OCI-LY1 (cell line): ENCODE data around the gene BCAR3.
"Not testable (repeated sequence)": the region's sequence is repeated elsewhere in the genome, so short reads cannot be mapped to it uniquely, and the experiment has no call there.

Experiments used
- H2AFZ ChIP-seq: fragments of 200-600 bp; sonication (generic), shearing (Covaris generic); 2 replicates; pipeline ENCODE4 v1.6.0; 2014; ENCODE audit warnings: antibody characterized with exemption, mild to moderate bottlenecking, low read length
- H3F3A ChIP-seq: fragments of 200-600 bp; sonication (generic), shearing (Covaris generic); 2 replicates; pipeline ENCODE4 v1.6.0; 2014; ENCODE audit warnings: mild to moderate bottlenecking, antibody characterized with exemption, low read length, moderate library complexity; ENCODE audit not compliant: insufficient read depth
- H3K27ac ChIP-seq: fragments of 200-600 bp; sonication (generic); 2 replicates; pipeline ENCODE4 v1.5.1; 2014; ENCODE audit warnings: low read length, mixed run types, mild to moderate bottlenecking, low read depth; ENCODE audit not compliant: poor library complexity, severe bottlenecking
- H3K27me3 ChIP-seq: fragments of 200-600 bp; sonication (generic); 2 replicates; pipeline ENCODE4 v1.6.0; 2014; ENCODE audit warnings: antibody characterized with exemption, mild to moderate bottlenecking, low read length, moderate library complexity; ENCODE audit not compliant: insufficient read depth
- H3K36me3 ChIP-seq: fragments of 200-600 bp; sonication (generic); 2 replicates; pipeline ENCODE4 v1.6.1; 2014; ENCODE audit warnings: mild to moderate bottlenecking, antibody characterized with exemption, low read length, moderate library complexity, mixed read lengths; ENCODE audit not compliant: insufficient read depth
- H3K4me1 ChIP-seq: fragments of 200-600 bp; sonication (generic); 2 replicates; pipeline ENCODE4 v1.5.1; 2014; ENCODE audit warnings: mild to moderate bottlenecking, low read length, moderate library complexity; ENCODE audit not compliant: insufficient read depth, severe bottlenecking
- H3K4me2 ChIP-seq: fragments of 200-600 bp; sonication (generic), shearing (Covaris generic); 2 replicates; pipeline ENCODE4 v1.6.1; 2014; ENCODE audit warnings: low read length
- H3K4me3 ChIP-seq: fragments of 200-600 bp; sonication (generic); 2 replicates; pipeline ENCODE4 v1.5.1; 2014; ENCODE audit warnings: low read length, low read depth, mild to moderate bottlenecking, mixed read lengths; ENCODE audit not compliant: poor library complexity, severe bottlenecking
- H3K79me2 ChIP-seq: fragments of 200-600 bp; shearing (Covaris generic); 2 replicates; pipeline ENCODE4 v1.6.1; 2016; ENCODE audit warnings: mixed run types, low read length, mixed read lengths; ENCODE audit not compliant: insufficient read depth
- H3K9ac ChIP-seq: fragments of 200-600 bp; sonication (generic), shearing (Covaris generic); 2 replicates; pipeline ENCODE4 v1.6.1; 2014; ENCODE audit warnings: mild to moderate bottlenecking, low read length, mixed read lengths
- H3K9me2 ChIP-seq: fragments of 200-600 bp; sonication (generic), shearing (Covaris generic); 2 replicates; pipeline ENCODE4 v1.6.1; 2014; ENCODE audit warnings: low read depth, mild to moderate bottlenecking, low read length, mixed read lengths
- H3K9me3 ChIP-seq: fragments of 200-600 bp; shearing (Covaris generic); 2 replicates; pipeline ENCODE4 v1.6.1; 2014; ENCODE audit warnings: low read length, mixed read lengths
- H4K20me1 ChIP-seq: fragments of 200-600 bp; sonication (generic), shearing (Covaris generic); 2 replicates; pipeline ENCODE4 v1.6.0; 2016; ENCODE audit warnings: mild to moderate bottlenecking, low read length; ENCODE audit not compliant: insufficient read depth
- CTCF ChIP-seq: fragments of 200-600 bp; sonication (generic), shearing (Covaris generic); IDR thresholded peaks from 2 replicates; pipeline ENCODE4 v1.5.1; 2017; ENCODE audit warnings: mild to moderate bottlenecking, antibody characterized with exemption, low read length, moderate library complexity, mixed read lengths
- EZH2 ChIP-seq: fragments of 200-600 bp; sonication (generic), shearing (Covaris generic); IDR thresholded peaks from 2 replicates; pipeline ENCODE4 v1.8.0; 2017; ENCODE audit warnings: borderline replicate concordance, mixed run types, mild to moderate bottlenecking, antibody characterized with exemption, low read length, moderate library complexity, mixed read lengths

BCAR3 gene

GRCh38 chr1:93661829-93662474 lies 19.7 kb downstream of the BCAR3 start:
- no peaks in the 10 kb centered on the region for H3F3A ChIP-seq
- no peaks in the 10 kb centered on the region for H3K27me3 ChIP-seq
- TF ChIP-seq EZH2 (no peak), CTCF (no peak)
- H3K9me2 ChIP-seq, result no peaks in the 10 kb centered on the region
- H2AFZ ChIP-seq, result no peak overlapping the region
- H3K9me3 ChIP-seq, result no peaks in the 10 kb centered on the region
- H3K79me2 ChIP-seq, result no peaks in the 10 kb centered on the region
- H3K4me2 ChIP-seq, result no peak overlapping the region
- no peaks in the 10 kb centered on the region for H4K20me1 ChIP-seq
- H3K36me3 ChIP-seq, result no peaks in the 10 kb centered on the region
- H3K4me3 ChIP-seq, result no peak overlapping the region
- H3K27ac ChIP-seq, result no peak overlapping the region
- no peak overlapping the region for H3K9ac ChIP-seq
- H3K4me1 ChIP-seq, result no peaks in the 10 kb centered on the region

- H3K36me3 ChIP-seq, H3F3A ChIP-seq, H3K4me3 ChIP-seq, H2AFZ ChIP-seq, H3K27me3 ChIP-seq, H3K4me2 ChIP-seq, H3K9me3 ChIP-seq, H3K79me2 ChIP-seq, H3K27ac ChIP-seq, H3K9me2 ChIP-seq, H3K4me1 ChIP-seq, H3K9ac ChIP-seq, H4K20me1 ChIP-seq: not testable (repeated sequence)
These were observed 20.3 kb downstream of the BCAR3 start for GRCh38 chr1:93661341-93661740.

DNA sequence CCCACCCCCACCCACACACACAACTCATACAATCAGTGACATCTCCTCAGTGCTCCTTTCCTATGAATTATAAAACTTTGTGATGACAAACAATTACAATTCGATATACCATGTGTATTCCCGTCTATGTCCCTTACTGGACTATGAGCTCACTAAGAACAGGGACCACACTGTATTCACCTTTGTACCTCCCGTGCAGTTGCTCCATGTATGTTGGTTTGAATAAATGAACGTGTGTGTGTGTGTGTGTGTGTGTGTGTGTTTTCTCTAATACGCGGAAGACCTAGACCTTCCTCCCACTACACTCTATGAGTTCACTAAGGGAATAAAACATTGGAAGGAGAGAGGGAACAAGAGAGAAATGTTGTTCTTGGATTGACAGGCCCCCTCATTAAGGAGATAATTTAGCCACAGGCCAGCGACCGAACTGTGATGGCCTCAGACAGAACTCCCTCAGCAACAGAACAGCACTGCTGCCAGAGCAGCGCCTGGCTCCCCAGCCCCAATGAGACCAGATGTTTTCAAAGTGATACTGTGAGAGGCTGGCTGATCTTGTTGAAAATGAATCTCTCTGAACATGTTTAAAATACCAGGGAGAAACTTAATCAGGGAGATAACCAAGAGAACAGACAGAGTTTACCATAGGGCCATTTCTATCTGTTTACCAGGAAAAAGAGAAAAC lies 21.7 kb downstream of the BCAR3 start:
- H3K27me3 ChIP-seq, result no peaks in the 10 kb centered on the region
- no peaks in the 10 kb centered on the region for H3F3A ChIP-seq
- H3K9me2 ChIP-seq, result no peaks in the 10 kb centered on the region
- no peaks in the 10 kb centered on the region for H3K79me2 ChIP-seq
- H3K4me1 ChIP-seq, result no peaks in the 10 kb centered on the region
- H3K4me3 ChIP-seq, result no peak overlapping the region
- H3K36me3 ChIP-seq, result no peaks in the 10 kb centered on the region
- H3K4me2 ChIP-seq, result no peak overlapping the region
- H4K20me1 ChIP-seq, result no peaks in the 10 kb centered on the region
- H2AFZ ChIP-seq, result no peak overlapping the region
- TF ChIP-seq EZH2 (no peak), CTCF (no peak)
- H3K9me3 ChIP-seq, result no peaks in the 10 kb centered on the region
- no peak overlapping the region for H3K9ac ChIP-seq
- no peak overlapping the region for H3K27ac ChIP-seq

GRCh38 chr1:93658188-93658587 lies 23.4 kb downstream of the BCAR3 start:
- Histone ChIP-seq H3K9me3 (no peaks in the 10 kb centered on the region), H3K36me3 (no peaks in the 10 kb centered on the region), H3K4me1 (no peaks in the 10 kb centered on the region)

More at GRCh38 chr1:93658188-93658587, 23.4 kb downstream of the BCAR3 start:
- Histone ChIP-seq H2AFZ (no peak overlapping the region), H3K4me2 (no peak overlapping the region), H3K9me2 (no peaks in the 10 kb centered on the region), H3K27me3 (no peaks in the 10 kb centered on the region), H4K20me1 (no peaks in the 10 kb centered on the region), H3F3A (no peaks in the 10 kb centered on the region), H3K79me2 (no peaks in the 10 kb centered on the region), H3K27ac (no peak overlapping the region), H3K9ac (no peak overlapping the region), H3K4me3 (no peak overlapping the region)
- no peak for TF ChIP-seq EZH2
- no peak for TF ChIP-seq CTCF
